Measurements from ENCODE around the gene PIN4. TPM values are rescaled to one million over a fixed set of nuclear protein-coding genes. Genes with fewer than 3 reads are reported as not detected.
"Not testable (repeated sequence)": the region's sequence is repeated elsewhere in the genome, so short reads cannot be mapped to it uniquely, and the experiment has no call there.

The PIN4 gene
- 1 to 10 TPM; 9.1 to 9.2 TPM for total RNA-seq
- long read RNA-seq, partial matches to known transcripts: 0 of 2 reads
- long read RNA-seq, other reads (novel, unspliced or antisense): 1 of 2 reads

GRCh38 chrX:72181178-72182125 lies at the start of gene PIN4:
PIN4 (plus strand) TSS chrX:72181757; CDS start chrX:72181786, 29 bp downstream.
- peak; percentile 97 to 99 for ATAC-seq
- intact Hi-C loops (cut with DNase I): no loop called here
- peak; percentile 93 for DNase-seq

- no peak for DNase-seq
- intact Hi-C loops (cut with DNase I): no loop called here
- no peak for ATAC-seq
Observed at GRCh38 chrX:72132456-72132855, 49.1 kb upstream of the PIN4 start.

DNA sequence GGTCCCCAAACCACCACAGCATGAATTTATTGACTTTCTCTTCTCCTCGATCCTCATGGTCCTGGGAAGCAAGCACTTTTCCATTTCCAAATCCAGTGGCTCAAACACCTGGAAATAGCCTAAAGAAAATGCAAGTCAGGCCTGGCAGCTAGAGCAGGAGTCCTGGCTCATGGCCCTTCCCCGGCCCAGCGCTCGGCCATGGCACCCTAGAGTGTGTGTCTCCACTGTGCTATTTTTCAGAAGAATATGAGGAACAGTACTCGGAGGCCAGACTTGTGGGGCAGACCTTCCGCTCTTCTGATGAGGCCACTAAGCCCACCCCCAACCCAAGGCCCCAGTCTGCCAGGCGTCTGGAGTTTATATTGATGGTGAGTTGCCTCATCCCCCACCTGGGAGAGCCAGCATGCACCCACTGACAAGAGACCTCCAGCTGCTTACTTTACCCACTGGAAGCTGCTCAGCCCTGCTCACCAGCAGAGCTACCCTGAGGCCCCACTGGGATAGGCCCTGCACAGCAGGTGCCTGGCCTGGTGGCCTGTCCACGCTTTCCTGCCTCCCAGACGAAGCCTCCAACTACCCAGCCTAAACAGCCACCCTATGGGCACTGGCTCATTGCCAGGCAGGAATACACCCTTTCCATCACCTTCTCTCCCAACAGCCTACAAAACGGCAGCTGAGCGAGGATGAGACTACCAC lies 47.6 kb upstream of the PIN4 start:
- ATAC-seq (no peak), DNase-seq (no peak)
- intact Hi-C loops (cut with DNase I): no loop called here

DNA sequence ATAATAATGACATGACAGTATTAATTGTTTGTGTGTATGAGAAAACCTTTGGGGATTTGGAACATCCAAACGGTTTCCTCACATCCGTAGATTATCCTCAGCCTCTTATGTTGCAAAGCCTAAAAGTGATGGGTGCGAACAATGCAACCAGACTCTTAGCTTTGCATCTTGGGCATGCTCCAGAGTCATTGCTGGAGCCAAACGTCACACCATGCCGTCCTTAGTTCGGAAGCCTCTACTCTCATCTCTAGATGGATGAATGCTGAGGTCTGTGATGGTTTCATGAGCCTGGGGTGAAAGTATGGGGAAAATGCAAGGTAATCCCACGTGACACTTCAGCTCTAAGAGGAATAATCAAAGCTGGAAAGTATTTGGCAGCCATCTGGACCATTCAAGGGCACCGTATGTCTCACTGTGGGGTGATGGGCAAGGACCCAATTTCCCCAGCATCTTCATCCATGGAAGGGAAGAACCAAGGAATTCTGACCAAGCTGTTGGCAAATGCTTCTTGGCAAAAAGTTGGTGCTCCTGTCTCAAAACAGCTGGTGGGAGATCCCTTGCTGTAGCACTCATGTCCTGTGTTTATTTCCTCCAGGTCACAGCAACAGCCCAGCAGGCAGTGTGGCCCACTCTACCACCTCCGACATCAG lies 43.6 kb upstream of the PIN4 start:
- DNase-seq: no peak
- intact Hi-C loops (cut with DNase I): no loop called here
- ATAC-seq: no peak

GRCh38 chrX:72139538-72139937 lies 42.0 kb upstream of the PIN4 start:
- ATAC-seq: no peak
- DNase-seq: no peak
- intact Hi-C loops (cut with DNase I): no loop called here

DNA sequence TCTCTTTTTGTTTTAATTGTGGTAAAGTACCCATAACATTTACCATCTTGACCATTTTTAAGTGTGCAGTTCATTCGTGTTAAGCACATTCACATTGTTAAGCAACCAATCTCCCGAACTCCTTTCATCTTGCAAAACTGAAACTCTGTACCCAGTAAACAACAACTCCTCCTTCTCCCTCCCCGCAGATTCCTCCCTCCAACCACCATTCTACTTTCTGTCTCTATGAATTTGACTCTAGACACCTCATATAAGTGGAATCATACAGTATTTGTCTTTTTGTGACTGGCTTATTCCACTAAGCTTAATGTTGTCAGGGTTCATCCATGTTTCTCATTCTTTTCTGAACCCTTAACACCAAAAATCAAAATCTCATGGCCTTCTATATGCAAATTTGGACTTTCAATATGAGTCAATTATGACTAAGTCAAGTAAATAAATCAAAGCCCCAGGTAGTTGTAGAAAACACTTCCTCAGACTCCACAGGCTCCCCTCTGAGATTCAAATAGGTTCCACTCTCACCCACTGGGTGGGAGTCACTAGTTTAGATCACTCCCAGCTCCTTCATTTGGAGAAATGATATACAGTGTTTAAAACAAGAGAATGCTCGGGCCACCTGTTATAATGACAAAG lies 40.1 kb upstream of the PIN4 start:
- intact Hi-C loops (cut with DNase I): no loop called here
- ATAC-seq (no peak), DNase-seq (no peak)

DNA sequence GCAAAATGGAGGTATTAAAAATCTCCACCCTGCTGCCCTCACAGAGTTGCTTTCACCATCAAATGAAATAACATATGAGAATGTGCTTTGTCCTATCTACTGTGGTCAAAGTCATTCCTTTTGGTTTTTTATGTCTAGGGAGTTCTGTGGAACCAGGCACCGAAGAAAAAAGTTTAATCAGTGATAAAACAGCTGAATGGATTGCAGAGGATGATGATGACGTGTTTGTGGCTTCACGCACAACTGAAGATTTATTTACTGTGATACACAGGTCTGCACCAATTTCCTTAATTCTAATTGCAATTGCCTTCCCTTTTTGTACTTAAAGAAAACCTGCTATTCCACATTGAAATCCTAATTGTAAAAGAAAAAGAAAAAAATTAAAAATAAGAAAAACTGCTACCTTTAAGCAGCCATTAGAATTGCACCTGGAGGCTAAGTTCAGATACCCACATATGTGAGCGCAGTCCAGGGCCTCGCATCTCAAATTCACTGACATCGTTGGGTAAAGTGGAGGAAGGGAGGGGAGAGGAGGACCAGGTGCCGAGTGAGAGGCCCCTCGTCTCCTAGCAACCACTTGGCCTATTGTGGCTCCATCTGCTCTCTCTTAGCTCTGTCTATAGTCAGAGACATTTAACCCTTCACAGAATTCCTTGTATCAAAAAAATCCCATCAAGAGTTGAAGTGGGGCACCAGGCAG lies 39.3 kb upstream of the PIN4 start:
- intact Hi-C loops (cut with DNase I): no loop called here
- ATAC-seq: no peak

DNA sequence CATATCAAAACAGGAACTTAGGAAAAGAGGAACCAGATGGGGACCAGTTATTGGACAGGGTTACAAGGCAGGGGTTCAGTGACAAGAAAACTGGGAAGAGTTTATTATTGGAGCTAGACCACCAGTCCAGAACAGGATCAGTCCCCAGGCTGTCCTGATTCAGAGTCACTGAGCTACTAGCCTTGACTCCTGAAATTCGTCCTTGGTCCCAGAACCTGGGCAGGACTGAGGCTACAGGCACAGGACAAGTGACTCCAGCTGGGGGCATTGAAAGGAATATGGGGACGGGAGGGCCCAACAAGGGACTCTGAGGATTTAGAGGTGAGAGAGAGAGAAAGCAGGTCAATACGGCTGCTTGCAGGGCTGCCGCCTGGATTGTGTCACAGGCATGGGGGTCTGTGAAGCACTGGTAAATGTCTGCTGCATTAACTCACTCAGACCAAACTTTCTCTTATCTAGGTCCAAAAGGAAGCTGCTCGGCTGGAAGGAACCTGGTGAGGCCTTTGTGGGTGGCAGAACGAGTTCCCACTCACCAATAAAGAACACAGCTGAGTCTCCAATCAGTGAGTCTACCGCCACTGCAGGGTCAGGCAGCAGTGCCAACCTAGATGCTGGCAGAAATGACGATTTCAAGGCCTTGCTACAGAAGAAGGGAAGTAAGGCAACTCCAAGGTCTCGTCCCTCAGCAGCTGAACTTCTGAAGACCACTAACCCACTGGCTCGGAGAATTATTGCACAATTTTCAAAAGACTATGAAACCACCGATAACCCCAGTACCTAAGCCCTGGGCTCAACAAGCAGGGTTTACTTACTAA lies 38.6 kb upstream of the PIN4 start:
- ATAC-seq (no peak), DNase-seq (no peak)
- intact Hi-C loops (cut with DNase I): no loop called here

More for the DNA sequence above, 39.3 kb upstream of the PIN4 start:
- DNase-seq: no peak

GRCh38 chrX:72143609-72143907 lies 38.0 kb upstream of the PIN4 start:
- no peak for ATAC-seq
- intact Hi-C loops (cut with DNase I): no loop called here
- no peak for DNase-seq

DNA sequence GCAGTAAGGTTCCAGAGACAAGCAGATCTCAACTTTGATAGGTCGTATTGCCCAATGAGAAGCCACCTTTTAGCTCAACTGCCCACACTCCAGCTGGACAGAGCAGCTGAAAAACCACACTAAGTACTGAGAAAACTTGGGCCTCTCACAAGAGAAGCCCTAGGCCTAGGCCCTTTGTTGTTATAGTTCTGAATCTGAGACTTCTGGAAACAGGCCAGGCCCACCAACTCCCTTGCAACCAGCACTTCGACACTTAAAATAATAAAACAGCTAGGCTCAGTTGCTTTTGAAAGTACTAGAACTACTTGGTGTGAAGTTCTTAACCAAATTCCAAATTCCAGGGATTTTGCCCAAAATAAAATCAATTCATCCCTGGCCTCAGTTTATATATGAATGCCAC lies 36.4 kb upstream of the PIN4 start:
- ATAC-seq (no peak), DNase-seq (no peak)
- intact Hi-C loops (cut with DNase I): no loop called here

DNA sequence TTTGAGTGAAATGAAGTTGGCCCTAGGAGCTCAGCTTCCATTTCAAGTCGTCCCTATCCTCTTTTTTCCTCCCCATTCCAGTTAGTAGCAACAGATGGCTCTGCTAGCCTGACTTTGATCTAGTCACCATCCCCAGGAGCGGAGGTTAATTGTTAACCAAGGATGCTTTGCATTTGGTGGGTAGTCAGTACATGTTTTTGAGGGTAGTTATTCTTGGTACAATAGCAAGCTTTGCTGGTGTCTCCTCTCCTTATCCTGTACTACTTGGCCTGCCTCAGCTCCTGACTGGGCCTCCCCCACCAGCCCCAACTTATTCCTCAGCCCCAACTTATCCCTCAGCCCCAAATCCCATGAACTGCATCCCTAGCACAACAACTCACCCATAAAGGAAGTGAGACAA lies 35.0 kb upstream of the PIN4 start:
- no peak for ATAC-seq
- no peak for DNase-seq
- intact Hi-C loops (cut with DNase I): no loop called here

- DNase-seq (no peak), ATAC-seq (no peak)
- intact Hi-C loops (cut with DNase I): no loop called here
Observed at GRCh38 chrX:72158773-72159172, 22.8 kb upstream of the PIN4 start.

GRCh38 chrX:72159769-72160168 lies 21.8 kb upstream of the PIN4 start:
- intact Hi-C loops (cut with DNase I): no loop called here
- no peak for ATAC-seq
- DNase-seq: no peak

DNA sequence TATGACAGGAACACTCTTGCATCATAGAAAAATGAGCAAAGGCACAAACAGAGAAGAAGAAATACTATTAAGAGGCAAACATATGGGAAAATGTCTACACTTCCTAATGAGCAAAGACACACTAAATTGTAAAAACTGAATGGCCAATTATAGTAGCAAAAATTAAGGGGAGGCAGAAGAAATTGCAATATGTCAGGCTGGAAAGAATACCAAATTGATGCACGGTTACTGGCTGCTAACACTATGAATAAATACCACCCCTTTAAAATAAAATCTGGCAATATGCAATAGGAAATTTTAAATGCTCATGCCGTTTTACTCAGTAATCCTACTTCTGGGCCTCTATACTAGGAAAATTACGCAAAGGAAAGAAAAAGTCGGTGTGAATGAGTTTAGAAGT lies 16.0 kb upstream of the PIN4 start:
- no peak for ATAC-seq
- intact Hi-C loops (cut with DNase I): no loop called here
- no peak for DNase-seq

- DNase-seq (no peak), ATAC-seq (no peak)
- intact Hi-C loops (cut with DNase I): no loop called here
Observed at GRCh38 chrX:72169008-72169728, 12.4 kb upstream of the PIN4 start.

DNA sequence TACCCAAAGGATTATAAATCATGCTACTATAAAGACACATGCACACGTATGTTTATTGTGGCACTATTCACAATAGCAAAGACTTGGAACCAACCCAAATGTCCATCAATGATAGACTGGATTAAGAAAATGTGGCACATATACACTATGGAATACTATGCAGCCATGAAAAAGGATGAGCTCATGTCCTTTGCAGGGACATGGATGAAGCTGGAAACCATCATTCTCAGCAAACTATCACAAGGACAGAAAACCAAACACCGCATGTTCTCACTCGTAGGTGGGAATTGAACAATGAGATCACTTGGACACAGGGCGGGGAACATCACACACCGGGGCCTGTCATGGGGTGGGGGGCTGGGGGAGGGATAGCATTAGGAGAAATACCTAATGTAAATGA lies 5.3 kb upstream of the PIN4 start:
- ATAC-seq; intact Hi-C loops (cut with DNase I); DNase-seq: not testable (repeated sequence)

- ATAC-seq: no peak
- intact Hi-C loops (cut with DNase I): no loop called here
- no peak for DNase-seq
Observed at GRCh38 chrX:72176981-72177380, 4.6 kb upstream of the PIN4 start.

DNA sequence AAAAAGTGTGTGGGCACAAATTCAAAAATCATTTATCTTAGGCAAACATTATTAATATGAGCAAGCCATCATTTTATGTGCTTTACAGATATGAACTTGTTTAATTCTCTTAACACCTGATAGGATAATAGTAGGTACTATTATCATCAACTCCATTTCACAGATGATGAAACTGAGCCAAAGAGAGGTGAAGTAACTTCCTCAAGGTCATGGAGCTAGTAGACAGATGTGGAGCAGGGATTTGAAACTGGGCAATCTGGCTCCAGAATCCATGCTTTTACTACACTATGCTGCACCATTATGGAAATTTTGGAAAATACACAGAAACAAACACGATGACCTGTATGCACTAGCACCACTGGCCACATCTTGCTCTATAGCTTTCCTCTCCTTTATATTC lies 1.0 kb upstream of the PIN4 start:
- intact Hi-C loops (cut with DNase I): no loop called here
- ATAC-seq (no peak), DNase-seq (no peak)
